ENCODE data around the gene ACD.

The ACD gene

GRCh38 chr16:67661886-67662652 is 2.0 kb upstream of the ACD start:
- no peak for DNase-seq (ENCODE audit: low read depth)

GRCh38 chr16:67661101-67661761 is 1.2 kb upstream of the ACD start:
- no peak for DNase-seq (ENCODE audit: low read depth)

GRCh38 chr16:67660564-67661028 is 536 bp upstream of the ACD start, which contains the start of gene PARD6A:
Gene PARD6A (plus strand): TSS chr16:67660960. CDS start chr16:67661039, 79 bp downstream.
- DNase-seq (ENCODE audit: low read depth), result peak; percentile 61

- no peak for DNase-seq (ENCODE audit: low read depth)
These were observed 998 bp downstream of the ACD start for GRCh38 chr16:67658849-67659674.

GRCh38 chr16:67657751-67658518 is 2.1 kb downstream of the ACD start:
- no peak for DNase-seq (ENCODE audit: low read depth)

GRCh38 chr16:67657017-67657608 is 2.9 kb downstream of the ACD start:
- DNase-seq (ENCODE audit: low read depth), result no peak

GRCh38 chr16:67656344-67657016 is 3.6 kb downstream of the ACD start:
- no peak for DNase-seq (ENCODE audit: low read depth)

GRCh38 chr16:67655363-67655762 is 4.7 kb downstream of the ACD start:
- no peak for DNase-seq (ENCODE audit: low read depth)

- no peak for DNase-seq (ENCODE audit: low read depth)
These were observed 5.6 kb downstream of the ACD start for GRCh38 chr16:67654403-67654911.

GRCh38 chr16:67653789-67654402 is 6.2 kb downstream of the ACD start:
- no peak for DNase-seq (ENCODE audit: low read depth)

- no peak for DNase-seq (ENCODE audit: low read depth)
These were observed 6.8 kb downstream of the ACD start for GRCh38 chr16:67653128-67653788.

GRCh38 chr16:67652578-67653127 is 7.4 kb downstream of the ACD start:
- no peak for DNase-seq (ENCODE audit: low read depth)

GRCh38 chr16:67651847-67652246 is 8.2 kb downstream of the ACD start:
- no peak for DNase-seq (ENCODE audit: low read depth)

GRCh38 chr16:67651039-67651438 is 9.0 kb downstream of the ACD start:
- no peak for DNase-seq (ENCODE audit: low read depth)

- no peak for DNase-seq (ENCODE audit: low read depth)
These were observed 10.0 kb downstream of the ACD start for GRCh38 chr16:67650023-67650422.

- DNase-seq (ENCODE audit: low read depth), result no peak
These were observed 10.5 kb downstream of the ACD start for GRCh38 chr16:67649494-67649931.

- DNase-seq (ENCODE audit: low read depth), result no peak
These were observed 11.2 kb downstream of the ACD start for GRCh38 chr16:67648764-67649407.

GRCh38 chr16:67648088-67648763 is 11.8 kb downstream of the ACD start:
- no peak for DNase-seq (ENCODE audit: low read depth)

All from GM04503 (cell line).